ENCODE results near the gene CELF2. TPM values are rescaled to one million over a fixed set of nuclear protein-coding genes. Genes with fewer than 3 reads are reported as not detected.

The CELF2 gene
- polyA plus RNA-seq, 1 donor from 2014 or later: 142 TPM

DNA sequence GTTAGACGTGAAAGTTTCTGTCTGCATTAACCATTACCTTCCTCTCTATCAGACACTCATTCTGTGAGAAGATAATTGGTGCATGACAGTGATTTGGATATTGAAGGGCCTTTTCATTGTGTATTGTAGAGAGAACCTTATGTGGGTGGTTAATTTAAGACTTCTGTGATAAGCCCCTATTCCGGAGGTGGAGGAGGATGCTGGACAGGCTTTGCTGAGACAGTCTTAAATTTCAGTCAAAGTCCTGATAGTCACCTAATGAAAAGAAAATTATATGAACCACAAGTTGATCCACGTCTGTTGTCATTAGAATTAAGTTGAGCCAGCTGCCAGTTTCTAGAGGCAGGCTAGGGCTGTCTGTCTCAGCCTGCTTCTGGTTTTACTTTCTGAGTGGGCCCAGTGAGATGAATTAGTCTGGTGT, 62.9 kb downstream of the CELF2 start:
- Mint-ChIP-seq H3K9me3 (no peaks in the 10 kb centered on the region), H3K27ac (no peak overlapping the region), H3K27me3 (peaks cover 4% of the 10 kb centered on the region), H3K4me3 (no peak overlapping the region), H3K36me3 (peaks cover 2% of the 10 kb centered on the region), H3K4me1 (peaks cover 0 to 2% (median 0%) of the 10 kb centered on the region in 3 donors)

DNA sequence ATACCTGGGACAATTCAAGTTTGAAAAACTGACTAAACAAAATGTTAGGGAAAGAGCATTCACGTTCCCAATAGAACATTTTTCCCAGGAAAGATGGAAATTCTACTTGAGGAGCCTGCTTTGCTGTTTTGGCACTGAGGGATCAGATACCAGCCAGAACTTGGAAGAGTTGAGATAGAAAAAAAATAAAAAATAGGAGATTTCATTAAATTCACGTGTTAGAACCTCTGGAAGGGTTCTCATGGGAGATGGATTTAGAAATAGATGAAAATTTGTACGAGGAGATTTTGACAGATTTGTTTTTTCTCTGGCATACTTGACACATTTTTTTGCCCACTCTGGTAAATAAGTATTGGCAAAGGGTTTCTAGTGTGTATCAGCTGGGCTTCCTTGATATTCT, 63.7 kb downstream of the CELF2 start:
- Mint-ChIP-seq H3K4me3 (no peak overlapping the region), H3K4me1 (peaks cover 0 to 2% (median 0%) of the 10 kb centered on the region in 3 donors), H3K36me3 (peaks cover 2% of the 10 kb centered on the region), H3K27me3 (peaks cover 3% of the 10 kb centered on the region), H3K27ac (no peak overlapping the region), H3K9me3 (no peaks in the 10 kb centered on the region)

DNA sequence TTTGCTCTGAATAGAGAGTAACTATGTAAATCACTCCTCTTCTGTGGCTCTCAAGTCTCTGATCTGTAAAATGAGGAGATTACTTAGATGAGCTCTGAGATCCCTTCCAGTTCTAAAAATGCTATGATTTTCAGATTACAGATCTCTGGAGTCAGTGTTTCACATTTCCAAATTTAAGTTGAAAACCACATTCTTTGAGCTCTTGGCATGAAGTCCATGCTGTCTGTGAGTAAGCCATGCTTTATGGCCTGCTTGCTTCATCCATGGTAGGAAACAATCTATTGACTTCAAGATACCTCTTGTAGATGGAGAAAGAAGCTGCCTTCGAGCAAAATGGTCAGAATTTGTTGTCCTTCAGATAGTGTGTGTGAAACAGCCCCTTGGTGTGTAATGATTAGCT, 64.9 kb downstream of the CELF2 start:
- Mint-ChIP-seq H3K4me1 (peaks cover 0 to 2% (median 0%) of the 10 kb centered on the region in 3 donors), H3K27ac (no peak overlapping the region), H3K9me3 (no peaks in the 10 kb centered on the region), H3K4me3 (no peak overlapping the region), H3K36me3 (peaks cover 2% of the 10 kb centered on the region), H3K27me3 (peaks cover 3% of the 10 kb centered on the region)

DNA sequence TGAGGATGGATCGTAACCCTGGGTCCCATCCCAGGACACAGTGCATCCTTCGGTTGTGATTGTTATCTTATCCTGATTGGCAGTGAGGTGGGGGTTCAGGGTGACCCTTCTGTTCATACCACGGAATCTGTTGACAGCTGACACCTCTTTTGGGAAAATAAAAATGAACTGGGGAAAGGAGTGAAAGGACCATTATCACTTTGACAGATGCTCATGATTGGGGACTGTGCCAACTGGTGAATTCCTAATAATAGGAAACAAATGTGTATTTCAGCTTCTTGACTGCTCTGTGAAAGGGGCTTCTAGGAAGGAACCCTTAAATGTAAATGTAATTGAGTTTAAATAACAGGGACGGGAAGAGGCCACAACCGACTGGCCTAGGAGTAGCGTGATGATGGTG, 65.4 kb downstream of the CELF2 start:
- Mint-ChIP-seq H3K27ac (no peak overlapping the region), H3K36me3 (peaks cover 2% of the 10 kb centered on the region), H3K4me3 (no peak overlapping the region), H3K9me3 (no peaks in the 10 kb centered on the region), H3K4me1 (peaks cover 0 to 2% (median 0%) of the 10 kb centered on the region in 3 donors), H3K27me3 (peaks cover 3% of the 10 kb centered on the region)

DNA sequence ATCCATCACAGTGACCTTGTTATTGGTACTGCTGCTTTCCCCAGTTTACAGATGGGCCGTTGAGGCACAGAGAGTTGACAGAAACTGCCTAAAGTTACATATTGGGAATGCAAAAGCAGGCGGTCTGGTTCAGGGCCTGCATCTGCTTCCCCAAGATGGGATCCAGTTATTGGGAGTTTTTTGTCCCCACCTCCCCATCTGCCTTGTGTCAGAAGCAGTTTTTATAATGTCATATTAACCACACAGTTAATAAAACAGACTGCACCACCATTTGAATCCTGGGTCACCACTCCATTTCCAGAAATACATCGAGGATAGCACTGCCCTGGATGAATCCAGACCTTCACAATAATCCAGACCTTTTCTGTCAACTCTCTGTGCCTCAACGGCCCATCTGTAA, 67.9 kb downstream of the CELF2 start:
- H3K27me3 Mint-ChIP-seq: peaks cover 3% of the 10 kb centered on the region
- H3K4me1 Mint-ChIP-seq: peaks cover 0 to 2% (median 0%) of the 10 kb centered on the region in 3 donors
- no peak overlapping the region for H3K27ac Mint-ChIP-seq
- peaks cover 2% of the 10 kb centered on the region for H3K36me3 Mint-ChIP-seq
- H3K4me3 Mint-ChIP-seq: no peak overlapping the region
- peaks cover 0 to 1% (median 0%) of the 10 kb centered on the region in 3 donors for H3K9me3 Mint-ChIP-seq

DNA sequence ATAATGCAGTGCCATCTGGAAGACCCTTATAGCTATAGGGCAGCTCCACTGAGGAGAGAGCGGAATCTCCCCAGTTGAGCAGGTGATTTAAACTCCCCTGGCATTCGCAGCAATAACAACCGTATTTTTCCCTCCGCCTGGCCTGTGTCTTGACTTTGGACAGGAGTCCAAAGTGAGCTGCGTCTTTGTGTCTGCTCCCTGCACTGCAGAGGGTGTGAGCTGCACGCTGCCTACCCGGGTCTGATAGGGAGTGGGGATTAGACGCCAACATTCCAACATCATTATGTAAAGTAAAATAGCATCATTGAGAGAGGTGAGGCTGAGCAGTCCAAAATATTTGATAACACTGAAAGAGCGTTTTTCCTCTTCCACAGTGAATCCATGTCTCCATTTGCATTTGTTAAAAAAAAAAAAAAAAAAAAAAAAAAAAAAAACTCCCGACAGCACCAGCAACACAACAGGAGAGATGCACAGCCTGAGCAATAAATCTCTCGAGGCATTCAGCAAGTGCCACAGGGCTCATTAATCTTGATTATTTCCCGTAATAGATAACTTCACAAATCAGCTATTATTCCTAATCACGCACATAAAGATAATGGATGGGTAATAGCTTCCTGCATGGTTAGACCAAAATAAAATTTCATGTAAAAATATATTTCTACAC, 68.6 kb downstream of the CELF2 start:
- Mint-ChIP-seq H3K36me3 (peaks cover 2% of the 10 kb centered on the region), H3K4me3 (no peak overlapping the region), H3K27ac (no peak overlapping the region), H3K4me1 (peaks cover 0 to 2% (median 0%) of the 10 kb centered on the region in 3 donors), H3K9me3 (peaks cover 0 to 1% (median 0%) of the 10 kb centered on the region in 3 donors), H3K27me3 (peaks cover 3% of the 10 kb centered on the region)

DNA sequence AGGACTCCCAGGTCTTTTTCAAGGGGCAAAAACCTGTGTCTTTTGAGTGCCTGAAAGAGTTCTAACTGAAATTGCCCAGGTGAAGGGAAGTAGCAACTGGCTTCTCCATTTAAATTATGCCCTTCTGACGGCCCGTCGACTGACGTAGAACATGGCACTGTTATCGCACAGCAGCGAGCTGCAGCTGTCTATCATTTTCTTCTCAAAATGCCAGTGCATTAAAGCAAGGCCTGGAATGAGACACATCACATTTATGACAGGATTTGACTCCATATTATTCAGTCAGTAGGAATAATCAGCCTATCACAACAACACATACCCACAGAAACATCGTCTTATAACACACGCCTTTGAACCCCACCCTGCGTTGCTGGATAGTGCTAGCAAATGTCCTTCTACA, 69.7 kb downstream of the CELF2 start:
- no peaks in the 10 kb centered on the region for H3K36me3 Mint-ChIP-seq
- peaks cover 3% of the 10 kb centered on the region for H3K27me3 Mint-ChIP-seq
- H3K27ac Mint-ChIP-seq: no peak overlapping the region
- H3K4me1 Mint-ChIP-seq: peaks cover 0 to 2% (median 0%) of the 10 kb centered on the region in 3 donors
- H3K4me3 Mint-ChIP-seq: no peak overlapping the region
- peaks cover 0 to 1% (median 0%) of the 10 kb centered on the region in 3 donors for H3K9me3 Mint-ChIP-seq

DNA sequence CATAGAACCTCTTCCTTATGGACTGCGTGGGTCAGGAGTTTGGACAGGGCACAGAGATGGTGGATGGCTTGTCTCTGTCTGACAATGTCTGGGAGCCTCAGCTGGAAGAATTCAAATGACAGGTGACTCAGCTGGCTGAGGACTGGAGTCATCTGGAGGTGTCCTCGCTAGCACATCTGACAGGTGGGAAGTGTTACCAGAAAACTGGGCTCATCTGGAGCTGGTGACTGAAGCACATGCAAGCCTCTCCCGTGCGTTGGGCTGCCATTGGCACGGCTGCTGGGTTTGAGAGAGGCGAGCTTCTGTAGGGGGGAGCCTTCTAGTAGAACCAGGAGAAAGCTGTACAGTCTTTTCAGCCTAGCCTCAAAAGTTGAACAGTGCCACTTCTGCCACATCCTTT, 71.0 kb downstream of the CELF2 start:
- peaks cover 0 to 2% (median 0%) of the 10 kb centered on the region in 3 donors for H3K4me1 Mint-ChIP-seq
- H3K27ac Mint-ChIP-seq: no peak overlapping the region
- peaks cover 3% of the 10 kb centered on the region for H3K27me3 Mint-ChIP-seq
- H3K36me3 Mint-ChIP-seq: no peaks in the 10 kb centered on the region
- H3K4me3 Mint-ChIP-seq: no peak overlapping the region
- H3K9me3 Mint-ChIP-seq: peaks cover 0 to 1% (median 0%) of the 10 kb centered on the region in 3 donors

DNA sequence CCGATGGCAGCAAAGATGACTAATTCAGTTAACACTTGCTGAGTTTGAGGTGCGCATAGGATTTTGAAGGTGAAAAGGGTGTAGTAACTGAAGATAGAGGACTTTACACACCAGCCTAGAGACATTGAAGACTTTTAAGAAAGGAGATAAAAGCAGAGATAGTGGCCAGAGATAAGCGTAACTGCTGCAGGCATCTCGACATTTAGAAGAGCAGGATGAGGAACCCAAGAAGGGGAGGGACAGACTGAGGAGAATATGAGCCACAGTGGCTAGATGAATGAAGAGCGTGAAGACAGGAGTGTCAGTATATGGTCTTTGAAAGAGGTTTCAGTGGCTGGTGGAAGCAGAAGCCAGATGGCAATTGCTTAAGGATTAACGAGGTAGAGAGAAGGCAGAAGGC, 71.6 kb downstream of the CELF2 start:
- Mint-ChIP-seq H3K4me1 (peaks cover 0 to 2% (median 2%) of the 10 kb centered on the region in 3 donors), H3K4me3 (no peak overlapping the region), H3K9me3 (peaks cover 0 to 1% (median 0%) of the 10 kb centered on the region in 3 donors), H3K27ac (no peak overlapping the region), H3K27me3 (peaks cover 3% of the 10 kb centered on the region), H3K36me3 (no peaks in the 10 kb centered on the region)

DNA sequence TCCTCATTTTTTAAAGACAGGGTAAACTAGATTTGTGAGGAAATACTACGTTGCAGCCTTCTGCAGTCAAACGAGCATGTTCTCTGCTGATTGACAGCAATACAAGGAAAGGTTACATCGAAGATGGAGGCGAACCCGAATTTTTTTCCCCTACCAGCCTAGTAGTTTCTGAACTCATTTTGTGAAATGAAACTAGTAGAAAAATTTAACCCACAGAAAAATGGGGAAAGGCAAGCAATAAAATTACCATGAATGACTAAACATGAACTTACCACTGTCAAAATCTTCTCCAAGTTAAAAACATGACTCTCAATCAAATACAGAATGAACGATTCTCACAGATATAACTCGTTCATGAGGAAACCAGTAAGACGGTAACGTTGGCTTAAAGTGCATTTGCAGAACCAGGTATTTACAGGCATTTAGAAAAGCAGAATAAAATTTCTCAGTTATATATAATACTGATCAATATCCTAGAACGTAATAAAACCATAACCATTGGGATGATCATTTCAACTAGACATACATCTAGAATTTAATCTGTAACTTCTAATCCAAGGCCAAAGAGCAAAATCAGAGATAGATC, 73.9 kb downstream of the CELF2 start:
- Mint-ChIP-seq H3K27ac (no peak overlapping the region), H3K4me3 (no peak overlapping the region), H3K9me3 (peaks cover 0 to 1% (median 0%) of the 10 kb centered on the region in 3 donors), H3K27me3 (peaks cover 3% of the 10 kb centered on the region), H3K36me3 (no peaks in the 10 kb centered on the region), H3K4me1 (peaks cover 0 to 3% (median 2%) of the 10 kb centered on the region in 3 donors)

DNA sequence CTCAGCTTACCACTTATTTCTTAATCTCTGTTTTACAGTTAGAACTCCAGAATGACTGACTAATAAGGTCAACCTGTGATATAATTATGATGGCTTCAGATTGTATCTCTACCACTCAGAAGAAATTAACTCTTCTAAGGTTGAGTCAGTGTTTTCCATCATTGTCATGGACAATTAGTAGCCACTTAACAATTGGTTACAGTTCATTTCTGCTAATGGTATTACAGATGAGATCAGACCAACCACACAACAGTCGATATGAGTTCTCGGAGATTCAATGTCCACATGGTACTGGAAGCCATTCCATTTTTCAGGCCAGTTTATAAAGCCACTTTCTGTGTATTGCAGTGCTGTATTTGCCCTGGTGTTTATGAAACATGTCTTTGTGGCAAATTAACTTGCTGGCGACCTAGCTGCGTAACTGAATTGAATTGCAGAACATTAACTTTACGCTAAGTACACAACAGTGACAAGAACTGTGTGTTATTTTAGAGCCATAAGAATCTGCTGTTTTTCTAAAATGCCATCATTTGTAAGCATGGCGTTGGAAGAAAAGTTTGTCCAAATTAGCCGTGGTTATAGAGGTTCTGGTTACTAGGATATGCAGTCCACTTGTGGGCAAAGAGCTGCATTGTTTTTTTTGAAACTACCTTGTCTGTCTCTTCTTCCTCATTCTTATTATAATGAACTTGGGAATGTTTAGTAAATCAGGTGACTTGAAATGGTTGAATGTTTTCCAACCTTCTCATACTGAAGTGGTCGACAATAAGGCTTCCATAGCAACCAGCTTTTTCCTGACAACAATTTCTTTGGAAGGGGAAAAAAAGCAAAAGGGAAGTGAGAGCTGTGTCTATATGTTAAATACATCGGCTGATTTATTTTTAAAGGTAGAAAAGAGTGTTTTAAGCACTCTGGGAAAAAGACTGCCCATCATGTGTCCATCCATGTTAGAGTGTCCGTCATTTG, 76.4 kb downstream of the CELF2 start:
- Mint-ChIP-seq H3K27me3 (peaks cover 16% of the 10 kb centered on the region), H3K4me3 (no peak overlapping the region), H3K36me3 (no peaks in the 10 kb centered on the region), H3K4me1 (peaks cover 0 to 3% (median 2%) of the 10 kb centered on the region in 3 donors), H3K9me3 (peaks cover 0 to 1% (median 0%) of the 10 kb centered on the region in 3 donors), H3K27ac (no peak overlapping the region)

DNA sequence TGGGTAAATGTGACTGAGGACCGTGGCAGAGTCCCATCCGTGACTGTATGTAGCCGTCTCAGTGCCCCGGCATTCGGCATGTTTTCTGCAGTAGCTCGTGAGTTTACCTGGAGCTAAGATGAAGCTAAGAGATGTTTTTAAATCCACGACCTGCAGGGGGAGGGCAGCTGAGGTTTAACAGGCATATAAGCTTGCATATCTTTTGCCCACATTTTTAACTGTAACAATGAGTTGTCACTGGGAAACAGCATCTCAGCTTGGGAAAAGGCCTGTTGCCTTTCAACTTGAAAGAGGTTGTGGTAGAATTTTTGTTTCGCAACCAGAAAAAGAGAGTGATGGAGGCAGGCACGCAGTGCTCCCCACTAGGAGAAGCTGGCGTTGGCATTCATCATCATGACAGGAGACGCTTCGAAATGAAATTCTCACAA, 77.7 kb downstream of the CELF2 start:
- peaks cover 0 to 3% (median 2%) of the 10 kb centered on the region in 3 donors for H3K4me1 Mint-ChIP-seq
- no peak overlapping the region for H3K4me3 Mint-ChIP-seq
- H3K36me3 Mint-ChIP-seq: no peaks in the 10 kb centered on the region
- H3K27ac Mint-ChIP-seq: no peak overlapping the region
- H3K27me3 Mint-ChIP-seq: peaks cover 16% of the 10 kb centered on the region
- no peaks in the 10 kb centered on the region for H3K9me3 Mint-ChIP-seq

DNA sequence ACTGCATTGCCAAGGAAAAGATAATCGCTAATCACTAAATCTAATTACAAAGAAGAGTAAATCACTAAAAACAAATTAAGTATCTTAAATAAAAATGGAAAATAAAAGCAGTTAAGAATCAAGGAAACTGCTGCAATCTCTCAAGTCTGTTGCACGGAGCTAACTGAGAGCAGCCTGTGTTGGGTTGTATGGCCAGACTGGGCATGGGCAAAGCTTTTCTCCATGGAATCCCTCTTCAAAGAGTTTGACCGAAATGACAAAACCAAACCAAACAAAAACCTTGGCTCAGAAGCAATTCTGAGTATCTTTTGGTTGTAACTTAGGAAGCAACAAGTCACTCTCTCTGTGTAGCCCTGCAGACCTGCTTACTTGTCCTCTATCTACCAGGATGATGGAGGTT, 78.8 kb downstream of the CELF2 start:
- Mint-ChIP-seq H3K4me1 (peaks cover 0 to 3% (median 2%) of the 10 kb centered on the region in 3 donors), H3K36me3 (no peaks in the 10 kb centered on the region), H3K4me3 (no peak overlapping the region), H3K9me3 (peaks cover 0 to 2% (median 0%) of the 10 kb centered on the region in 3 donors), H3K27me3 (peaks cover 16% of the 10 kb centered on the region), H3K27ac (no peak overlapping the region)

DNA sequence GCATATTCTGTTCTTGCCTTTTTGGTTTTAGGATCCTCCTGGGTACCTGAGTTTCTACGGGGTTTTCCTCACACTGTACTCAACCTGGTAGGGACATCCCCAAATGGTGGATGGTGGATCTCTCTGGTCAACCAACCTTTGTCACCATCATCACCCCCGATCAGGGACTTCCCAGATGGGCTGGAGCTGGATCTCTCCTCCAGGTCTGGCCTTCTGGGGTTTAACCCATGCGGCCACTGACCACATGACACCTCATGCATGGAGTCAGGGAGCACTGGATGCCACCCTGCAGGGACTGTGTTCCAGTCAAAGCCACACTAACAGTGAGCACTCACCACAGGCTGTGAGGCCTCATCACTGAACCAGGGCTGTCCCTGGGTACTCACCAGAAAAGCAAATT, 80.0 kb downstream of the CELF2 start:
- no peak overlapping the region for H3K27ac Mint-ChIP-seq
- peaks cover 0 to 3% (median 0%) of the 10 kb centered on the region in 3 donors for H3K4me1 Mint-ChIP-seq
- peaks cover 0 to 2% (median 0%) of the 10 kb centered on the region in 3 donors for H3K9me3 Mint-ChIP-seq
- no peaks in the 10 kb centered on the region for H3K36me3 Mint-ChIP-seq
- H3K4me3 Mint-ChIP-seq: no peak overlapping the region
- peaks cover 16% of the 10 kb centered on the region for H3K27me3 Mint-ChIP-seq

DNA sequence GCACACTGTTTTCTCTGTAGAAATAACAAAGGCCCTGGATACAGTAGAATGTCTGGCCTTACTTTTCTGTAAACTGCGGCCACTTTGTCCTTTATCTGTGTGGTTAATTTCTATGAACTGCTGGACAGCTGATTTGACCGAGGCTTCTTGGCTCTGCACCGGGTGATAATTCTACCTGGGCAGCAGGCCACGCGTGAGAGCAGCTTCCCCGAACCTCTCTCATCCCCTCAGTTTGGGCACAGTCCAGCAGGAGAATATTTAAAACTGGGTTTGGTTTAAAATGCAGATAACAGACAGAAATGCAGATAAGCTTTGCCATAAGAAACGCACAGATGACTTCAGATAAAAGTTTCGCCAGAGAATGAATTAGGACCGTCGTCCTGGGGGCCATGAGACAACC, 81.0 kb downstream of the CELF2 start:
- peaks cover 0 to 3% (median 0%) of the 10 kb centered on the region in 3 donors for H3K4me1 Mint-ChIP-seq
- no peak overlapping the region for H3K27ac Mint-ChIP-seq
- H3K9me3 Mint-ChIP-seq: peaks cover 0 to 2% (median 0%) of the 10 kb centered on the region in 3 donors
- peaks cover 17% of the 10 kb centered on the region for H3K27me3 Mint-ChIP-seq
- H3K36me3 Mint-ChIP-seq: no peaks in the 10 kb centered on the region
- H3K4me3 Mint-ChIP-seq: no peak overlapping the region

Data from IgD-negative memory B cell (primary cell).